Measurements from ENCODE around the gene ATG7. TPM values are rescaled to one million over a fixed set of nuclear protein-coding genes. Genes with fewer than 3 reads are reported as not detected.

Gene ATG7
- total and polyA plus RNA-seq, 8 donors = 25.0 to 73.3 (median 29.6) TPM

DNA sequence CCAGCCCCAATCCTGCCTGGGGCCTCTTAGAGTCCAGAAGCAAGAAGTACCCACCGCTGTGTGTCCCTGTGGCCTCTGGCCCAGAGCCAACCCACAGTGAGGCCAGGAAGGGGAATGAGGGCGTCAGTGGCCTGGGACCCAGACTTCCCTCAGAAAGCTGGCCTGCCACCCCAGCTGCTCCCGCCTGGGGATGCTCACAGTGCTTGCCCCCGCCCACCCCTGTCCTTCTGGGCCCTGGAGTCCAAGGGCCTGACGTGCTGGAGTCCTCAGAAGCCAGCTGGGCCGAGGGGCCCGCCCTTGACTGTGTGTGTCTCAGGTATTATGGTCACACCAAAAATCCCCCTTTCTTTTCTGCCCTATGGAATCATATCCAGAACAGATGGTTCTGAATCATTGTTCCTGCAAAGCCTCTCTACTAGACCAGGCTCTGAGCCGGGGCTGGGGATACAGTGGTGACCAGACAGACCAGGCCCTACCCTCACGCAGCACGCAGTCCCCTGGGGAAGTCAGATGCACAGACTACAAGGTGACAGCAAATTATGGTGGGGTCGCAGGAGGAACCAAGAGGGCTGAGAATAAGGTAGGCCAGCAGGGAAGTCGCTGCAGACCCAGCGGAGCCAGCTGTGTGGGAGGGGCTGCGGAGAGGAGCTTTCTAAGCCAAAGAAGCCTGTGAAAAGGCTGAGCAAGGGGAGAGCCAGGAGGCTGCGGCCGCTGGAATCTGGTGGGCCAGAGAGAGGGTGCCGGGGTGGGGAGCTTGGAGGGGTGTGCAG is 272.4 kb downstream of the ATG7 start:
- peak overlapping the region in 1 of 2 donors; percentile 26 for H3K27ac ChIP-seq
- no peak for TF ChIP-seq CTCF (IDR thresholded peaks at IDR 0.05)
- DNase-seq = peak in 1 of 4 donors; percentile 88
- H3K4me3 ChIP-seq = no peak overlapping the region
- ATAC-seq = peak; percentile 23
- peaks cover 0 to 26% of the 10 kb centered on the region in 2 donors for H3K4me1 ChIP-seq
- H3K27me3 ChIP-seq = no peaks in the 10 kb centered on the region
- intact Hi-C loops (cut with DNase I) = no loop called here
- peaks cover 0 to 3% of the 10 kb centered on the region in 2 donors for H3K9me3 ChIP-seq
- no peaks in the 10 kb centered on the region for H3K36me3 ChIP-seq

GRCh38 chr3:11545186-11545851 is 273.1 kb downstream of the ATG7 start:
- no peak for DNase-seq

GRCh38 chr3:11546657-11547302 is 274.6 kb downstream of the ATG7 start:
- Histone ChIP-seq H3K4me3 (no peak overlapping the region), H3K36me3 (no peaks in the 10 kb centered on the region), H3K9me3 (peaks cover 0 to 3% of the 10 kb centered on the region in 2 donors), H3K4me1 (peaks cover 0 to 38% of the 10 kb centered on the region in 2 donors), H3K27me3 (no peaks in the 10 kb centered on the region), H3K27ac (peak overlapping the region in 1 of 2 donors; percentile 26)
- ATAC-seq (no peak), DNase-seq (no peak)
- no peak for TF ChIP-seq CTCF (IDR thresholded peaks at IDR 0.05)
- intact Hi-C loops (cut with DNase I) = no loop called here

More at GRCh38 chr3:11545186-11545851, 273.1 kb downstream of the ATG7 start:
- H3K9me3 ChIP-seq = peaks cover 0 to 3% of the 10 kb centered on the region in 2 donors
- H3K4me3 ChIP-seq = no peak overlapping the region
- no peak for ATAC-seq
- H3K27me3 ChIP-seq = no peaks in the 10 kb centered on the region
- no peaks in the 10 kb centered on the region for H3K36me3 ChIP-seq
- peaks cover 0 to 30% of the 10 kb centered on the region in 2 donors for H3K4me1 ChIP-seq
- no peak for TF ChIP-seq CTCF (IDR thresholded peaks at IDR 0.05)
- intact Hi-C loops (cut with DNase I) = no loop called here
- H3K27ac ChIP-seq = peak overlapping the region in 1 of 2 donors; percentile 26

- no peaks in the 10 kb centered on the region for H3K27me3 ChIP-seq
- peaks cover 0 to 3% of the 10 kb centered on the region in 2 donors for H3K9me3 ChIP-seq
- no peak overlapping the region for H3K27ac ChIP-seq
- ATAC-seq (no peak), DNase-seq (no peak)
- no peaks in the 10 kb centered on the region for H3K36me3 ChIP-seq
- TF ChIP-seq CTCF (IDR thresholded peaks at IDR 0.05) = no peak
- H3K4me3 ChIP-seq = no peak overlapping the region
- intact Hi-C loops (cut with DNase I) = no loop called here
- H3K4me1 ChIP-seq = peaks cover 0 to 34% of the 10 kb centered on the region in 2 donors
These were observed 275.3 kb downstream of the ATG7 start for GRCh38 chr3:11547498-11547897.

DNA sequence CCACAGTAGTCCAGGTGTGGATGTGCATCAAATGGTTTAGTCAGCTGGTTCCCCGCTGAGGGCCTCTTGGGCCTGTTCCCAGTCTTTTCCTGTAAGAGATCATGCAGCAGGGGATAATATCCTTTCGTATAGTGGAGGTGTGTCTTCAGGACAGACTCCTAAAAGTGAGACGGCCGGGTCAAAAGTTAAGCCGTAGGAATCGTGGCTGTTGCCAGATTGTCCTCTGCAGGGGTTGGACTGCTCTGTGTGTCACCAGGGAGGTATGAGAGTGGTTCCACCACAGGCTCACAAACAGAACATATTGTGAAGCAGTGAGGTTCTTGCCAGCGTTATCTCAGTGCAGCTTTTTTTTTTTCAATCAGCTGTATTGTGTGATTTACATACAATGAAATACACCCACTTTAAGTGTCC is 276.5 kb downstream of the ATG7 start:
- ATAC-seq (peak; percentile 29), DNase-seq (no peak)
- Histone ChIP-seq H3K4me3 (no peak overlapping the region), H3K9me3 (peaks cover 0 to 2% of the 10 kb centered on the region in 2 donors), H3K27me3 (no peaks in the 10 kb centered on the region), H3K4me1 (peaks cover 0 to 38% of the 10 kb centered on the region in 2 donors), H3K36me3 (no peaks in the 10 kb centered on the region), H3K27ac (peak overlapping the region in 1 of 2 donors; percentile 18)
- no peak for TF ChIP-seq CTCF (IDR thresholded peaks at IDR 0.05)
- intact Hi-C loops (cut with DNase I) = no loop called here
